NCI-H2196 treated with DMSO at 0.1 percent for 48 hours (cell line): ENCODE measurements around the gene ESRRG.
A peak's percentile ranks its signal among the peaks of the same experiment; 100 is the strongest.
"Not testable (repeated sequence)": the region's sequence is repeated elsewhere in the genome, so short reads cannot be mapped to it uniquely, and the experiment has no call there.

ENCODE experiments used
- DNase-seq: peaks from one replicate; lab custom pipeline; 2025; ENCODE audit not compliant: unreplicated experiment; lab: John Stamatoyannopoulos, UW

The ESRRG gene

DNA sequence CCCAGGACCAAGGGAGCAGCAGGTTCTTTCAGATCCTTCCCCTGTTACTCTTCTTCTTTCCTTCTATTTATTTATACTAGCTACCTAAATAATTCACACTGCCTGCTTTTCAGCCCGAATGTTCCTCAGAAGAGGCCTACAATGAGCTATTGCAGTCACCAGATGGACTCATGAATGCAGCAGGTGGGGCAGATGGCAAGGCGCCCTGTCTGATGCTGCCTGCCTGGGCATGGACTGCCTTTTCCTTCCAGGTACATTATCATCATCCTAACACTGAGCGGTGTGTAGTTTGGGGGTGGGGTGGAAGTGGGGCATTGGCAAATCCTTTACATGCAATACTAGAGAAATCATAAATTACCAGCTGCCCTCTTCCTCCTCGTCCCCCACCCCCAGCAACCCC lies 17.6 kb downstream of the ESRRG start:
- DNase-seq = peak; percentile 74

DNA sequence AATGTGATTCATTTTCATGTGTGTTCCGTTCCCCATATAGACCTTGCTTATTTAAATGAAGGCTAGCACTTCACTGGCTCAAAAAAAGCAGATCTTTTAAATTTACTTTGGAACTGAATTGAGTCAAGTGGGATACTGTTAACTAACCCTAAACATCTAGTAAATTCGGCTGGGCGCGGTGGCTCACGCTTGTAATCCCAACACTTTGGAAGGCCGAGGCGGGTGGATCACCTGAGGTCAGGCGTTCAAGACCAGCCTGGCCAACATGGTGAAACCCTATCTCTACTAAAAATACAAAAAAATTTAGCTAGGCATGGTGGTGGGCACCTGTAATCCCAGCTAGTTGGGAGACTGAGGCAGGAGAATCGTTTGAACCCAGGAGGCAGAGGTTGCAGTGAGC lies 19.2 kb downstream of the ESRRG start:
- not testable (repeated sequence) for DNase-seq

DNA sequence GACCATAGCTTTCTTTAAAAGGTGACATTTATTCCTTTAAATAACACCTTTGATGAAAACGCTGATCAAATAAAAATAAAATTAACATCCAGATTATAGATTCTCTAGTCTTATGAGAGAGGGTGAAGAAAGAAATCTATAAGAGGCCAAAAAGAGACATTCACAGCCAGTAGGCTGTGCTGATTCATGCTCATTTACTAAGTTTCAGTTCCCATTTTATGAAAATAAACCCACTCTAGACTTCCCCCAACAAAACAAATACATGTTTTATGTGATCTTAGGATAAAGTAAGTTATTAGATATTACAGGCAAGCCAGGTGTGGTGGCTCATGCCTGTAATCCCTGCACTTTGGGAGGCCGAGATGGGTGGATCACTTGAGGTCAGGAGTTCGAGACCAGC lies 21.1 kb downstream of the ESRRG start:
- no peak for DNase-seq

DNA sequence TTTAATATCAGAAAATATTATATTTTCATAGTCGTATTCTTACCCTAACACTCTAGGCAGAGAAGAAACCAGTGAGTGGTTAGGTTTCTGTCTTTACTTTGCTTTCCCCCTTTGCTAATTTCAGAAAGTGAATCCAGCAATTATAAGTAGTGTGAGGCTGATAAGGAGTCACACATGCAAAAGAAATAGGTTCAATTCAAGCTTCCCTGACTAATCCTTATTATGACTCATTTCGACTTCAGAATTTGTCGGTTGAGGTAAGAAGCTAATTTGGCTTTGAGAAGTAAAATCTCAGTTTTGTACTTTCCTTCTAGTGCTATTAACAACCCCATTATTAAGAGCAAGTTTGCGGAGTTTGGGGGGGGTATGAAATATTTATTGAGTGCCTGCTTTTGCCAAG lies 22.4 kb downstream of the ESRRG start:
- no peak for DNase-seq

DNA sequence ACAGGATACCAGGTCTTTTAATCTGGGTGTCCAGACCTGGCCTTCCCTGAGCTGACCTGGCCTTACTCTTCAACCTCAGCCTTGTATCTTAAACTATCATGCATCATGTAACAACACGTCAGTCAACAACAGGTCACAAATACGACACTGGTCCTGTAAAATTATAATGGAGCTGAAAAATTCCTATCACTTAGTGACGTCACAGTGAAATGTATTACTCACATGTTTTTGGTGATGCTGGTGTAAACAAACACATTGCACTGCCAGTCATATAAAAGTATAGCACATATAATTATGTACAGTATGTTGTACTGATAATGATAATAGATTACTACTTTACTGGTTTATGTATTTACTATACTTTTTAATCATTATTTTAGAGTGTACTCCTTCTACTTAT lies 31.5 kb downstream of the ESRRG start:
- no peak for DNase-seq

DNA sequence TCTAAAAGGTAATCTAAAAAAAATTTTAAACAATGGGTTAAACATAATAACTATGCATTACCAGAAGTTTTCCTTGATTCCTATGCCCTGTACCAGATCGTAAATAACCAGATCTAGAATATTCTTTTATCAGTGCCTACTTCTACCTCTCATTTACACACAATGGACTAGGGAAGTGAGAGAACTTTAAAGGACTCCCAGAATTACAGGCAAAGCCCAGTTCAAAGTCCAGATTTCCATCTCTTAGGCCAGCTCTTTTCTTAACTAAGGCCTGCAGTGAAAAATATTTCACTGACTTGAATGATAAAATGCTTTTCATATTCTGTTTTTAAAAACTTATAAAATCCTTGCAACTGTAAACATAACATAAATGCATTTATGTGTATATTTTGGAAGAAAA lies 32.6 kb downstream of the ESRRG start:
- DNase-seq = no peak

DNA sequence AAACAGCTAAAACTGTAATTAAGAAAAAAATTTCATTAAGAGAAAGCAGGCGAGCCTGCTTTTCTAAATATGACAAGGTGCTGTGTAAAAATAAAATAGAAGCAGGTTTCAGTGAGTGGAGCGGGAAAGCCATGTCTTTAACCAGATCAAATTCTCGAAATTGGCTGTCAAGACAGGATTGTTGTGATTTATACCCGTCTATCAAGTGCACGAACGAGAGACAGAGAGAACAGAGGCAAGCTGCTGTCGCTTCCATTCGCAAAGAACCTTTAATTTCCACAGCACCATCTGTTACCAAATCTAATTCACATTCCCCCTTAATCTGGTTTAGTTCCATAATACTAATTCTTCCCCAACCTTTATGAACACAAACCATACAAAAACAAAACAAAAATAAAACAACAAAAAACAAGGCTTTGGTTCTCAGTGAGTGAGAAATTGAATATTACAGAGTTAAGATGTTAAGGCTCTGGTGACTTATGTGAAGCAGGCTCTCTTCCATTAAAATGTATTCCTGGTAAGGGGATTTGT lies 35.0 kb downstream of the ESRRG start:
- DNase-seq = no peak

DNA sequence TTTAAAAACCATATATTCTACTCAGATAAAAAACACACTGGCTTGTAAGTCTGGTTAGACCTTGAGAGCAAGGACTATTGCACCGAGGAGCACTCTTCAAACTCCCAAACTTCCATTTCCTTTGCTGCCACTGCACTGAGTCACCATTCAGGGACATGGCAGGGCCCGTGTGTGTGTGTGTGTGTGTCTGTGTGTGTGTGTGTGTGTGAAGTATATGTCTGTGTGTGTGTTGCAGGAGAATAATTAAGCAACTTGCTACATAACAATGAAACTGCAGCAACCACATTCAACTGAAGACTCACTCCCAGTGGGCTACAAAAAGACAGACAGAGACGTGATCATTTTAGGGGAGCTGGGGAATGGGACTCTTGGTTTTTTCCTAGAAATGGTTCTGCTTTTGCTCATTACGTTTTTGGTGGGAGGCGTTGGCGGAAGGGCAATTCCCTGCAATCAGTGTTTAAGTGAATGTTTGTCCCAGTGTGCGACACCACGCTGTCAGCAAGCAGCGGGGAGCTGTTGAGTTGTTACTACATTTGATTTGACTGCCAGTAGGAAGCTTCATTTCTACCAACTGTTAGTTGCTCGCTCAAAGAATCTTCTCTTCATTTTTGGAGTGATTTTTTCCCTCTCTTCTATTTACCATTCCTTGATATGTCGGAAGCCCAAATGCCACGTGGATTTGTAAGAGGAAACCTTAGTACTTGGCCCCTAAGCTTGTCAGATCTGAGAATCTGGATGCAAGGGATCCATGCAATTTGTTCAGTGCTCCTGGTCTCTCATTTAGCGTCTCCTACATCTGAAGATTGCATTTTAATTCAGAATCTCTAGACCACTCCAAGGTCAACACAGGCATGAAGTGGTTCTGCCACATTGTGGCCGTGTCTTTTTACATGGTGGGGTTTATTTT lies 36.1 kb downstream of the ESRRG start:
- DNase-seq = no peak

DNA sequence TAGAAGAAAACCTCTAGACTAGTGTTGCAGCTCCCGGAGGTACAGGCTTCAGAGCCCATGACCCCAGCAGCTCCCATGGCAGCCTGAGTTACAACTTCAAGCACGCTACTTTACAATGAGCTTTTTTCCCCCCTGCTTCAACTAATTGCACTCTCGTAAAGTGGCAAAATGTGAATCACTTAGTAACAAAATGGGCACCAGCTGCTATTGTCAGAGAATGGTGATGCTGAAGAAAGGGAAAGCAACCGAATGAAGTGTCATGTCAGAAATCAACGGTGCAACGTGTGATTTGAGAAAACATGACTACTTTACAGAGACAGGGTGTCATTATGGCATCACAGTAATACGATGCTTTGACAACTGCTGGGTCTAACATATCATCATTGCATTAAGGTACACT lies 40.5 kb downstream of the ESRRG start:
- DNase-seq = no peak

DNA sequence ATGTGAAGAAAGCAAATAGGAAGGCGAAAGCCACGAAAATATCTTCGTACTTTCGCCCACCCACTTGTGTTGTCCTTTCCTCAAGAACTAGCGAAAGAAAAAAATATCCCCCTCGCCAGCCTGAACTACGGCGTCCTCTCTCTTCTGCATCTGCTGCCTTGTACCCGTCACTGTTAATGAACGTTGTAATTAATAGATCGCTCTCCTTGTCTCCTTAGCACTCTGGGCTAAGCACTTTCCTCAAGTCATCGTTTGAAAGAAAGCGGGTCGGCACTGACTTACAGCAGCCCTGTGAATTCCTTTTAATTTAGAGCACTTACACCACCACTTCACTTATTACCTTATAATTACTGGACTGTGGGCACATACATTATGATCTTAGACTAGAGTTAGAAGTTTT lies 44.1 kb downstream of the ESRRG start:
- DNase-seq = no peak

DNA sequence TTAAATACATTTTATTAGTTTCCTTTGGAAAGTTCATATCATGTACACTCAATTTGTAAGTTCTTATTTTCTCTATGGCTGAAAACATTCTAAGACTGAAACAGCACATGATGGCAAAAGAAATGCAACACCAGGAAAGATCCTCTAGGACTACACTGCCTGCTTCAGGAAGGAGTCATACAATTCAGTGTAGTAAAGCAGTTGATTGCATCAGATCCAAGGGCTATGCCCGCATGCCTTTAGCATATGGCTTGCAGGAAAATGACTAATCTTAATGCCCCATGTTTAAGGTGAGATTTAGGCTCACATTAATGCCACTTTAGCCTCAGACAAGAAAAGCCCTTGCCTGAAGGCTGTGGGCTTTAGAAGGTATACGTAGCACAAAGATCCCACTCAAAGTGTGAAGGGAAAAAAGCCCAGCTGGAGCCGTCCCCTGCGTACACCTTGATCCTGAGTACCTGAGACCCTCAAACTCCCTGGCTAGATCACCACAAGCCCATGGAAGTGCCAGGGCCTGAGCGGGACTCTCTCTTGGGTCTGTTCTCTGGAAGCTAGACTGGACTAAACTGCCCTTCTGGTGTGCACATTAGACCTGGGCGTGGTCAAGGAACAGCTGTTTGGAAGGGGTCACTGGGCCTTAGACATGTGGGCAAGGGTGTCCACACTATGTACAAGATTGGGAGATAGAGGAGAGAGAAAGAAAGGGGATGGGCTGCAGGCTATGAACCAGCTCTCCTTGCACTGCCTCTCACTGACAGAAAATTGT lies 52.9 kb downstream of the ESRRG start:
- no peak for DNase-seq

DNA sequence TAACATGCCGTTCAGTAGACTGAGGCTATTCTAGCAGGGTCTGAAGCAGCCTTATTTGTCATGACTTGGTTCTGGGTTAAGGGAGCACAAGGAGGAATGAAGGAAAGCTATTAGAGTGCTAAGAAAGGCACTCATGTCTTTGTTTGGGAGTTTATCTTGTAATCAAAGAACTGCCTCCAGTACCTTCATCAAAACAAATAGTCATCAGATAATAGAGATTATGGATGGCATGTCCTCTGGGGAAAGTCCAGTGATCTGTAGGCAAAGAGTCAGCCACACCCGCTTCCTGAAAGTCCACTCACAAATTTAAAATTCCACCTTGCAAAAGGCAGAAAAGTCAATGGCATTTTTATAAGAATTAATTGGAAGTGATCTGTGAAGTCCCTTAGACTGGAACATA lies 56.8 kb downstream of the ESRRG start:
- no peak for DNase-seq

DNA sequence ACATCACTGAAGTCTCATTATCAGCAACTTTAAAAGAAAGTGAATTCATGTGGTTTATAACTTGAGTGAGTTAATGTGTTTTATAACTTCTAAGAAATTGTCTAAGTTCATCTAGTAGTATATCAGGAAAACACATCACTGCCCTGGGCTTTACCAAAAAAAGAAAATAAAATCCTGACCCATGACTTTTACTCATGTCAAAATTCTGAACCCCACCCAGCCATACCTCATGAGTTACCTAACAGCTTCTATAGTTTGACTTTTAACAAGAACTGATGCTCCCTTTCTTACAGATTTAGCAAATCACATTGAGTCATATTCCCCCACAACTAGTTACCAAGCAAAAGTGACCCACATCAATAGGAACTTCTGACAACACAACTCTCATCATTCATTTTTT lies 57.4 kb downstream of the ESRRG start:
- no peak for DNase-seq

DNA sequence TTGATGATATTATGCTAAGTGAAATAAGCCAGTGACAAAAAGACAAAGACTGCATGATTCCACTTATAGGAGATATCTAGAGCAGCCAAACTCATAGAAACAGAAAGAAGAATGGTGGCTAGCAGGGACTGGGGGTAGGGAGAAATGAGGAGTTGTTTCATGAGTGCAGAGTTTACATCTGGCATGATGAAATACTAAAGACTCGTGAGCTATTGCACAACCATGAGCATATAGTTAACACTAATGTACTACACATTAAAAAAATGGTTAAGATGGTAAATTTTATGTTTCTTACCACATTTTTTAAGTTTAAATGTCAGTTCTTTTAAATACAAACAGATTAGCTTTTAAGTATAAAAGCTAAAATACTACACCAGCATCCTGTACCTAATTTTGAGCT lies 57.8 kb downstream of the ESRRG start:
- DNase-seq = no peak

DNA sequence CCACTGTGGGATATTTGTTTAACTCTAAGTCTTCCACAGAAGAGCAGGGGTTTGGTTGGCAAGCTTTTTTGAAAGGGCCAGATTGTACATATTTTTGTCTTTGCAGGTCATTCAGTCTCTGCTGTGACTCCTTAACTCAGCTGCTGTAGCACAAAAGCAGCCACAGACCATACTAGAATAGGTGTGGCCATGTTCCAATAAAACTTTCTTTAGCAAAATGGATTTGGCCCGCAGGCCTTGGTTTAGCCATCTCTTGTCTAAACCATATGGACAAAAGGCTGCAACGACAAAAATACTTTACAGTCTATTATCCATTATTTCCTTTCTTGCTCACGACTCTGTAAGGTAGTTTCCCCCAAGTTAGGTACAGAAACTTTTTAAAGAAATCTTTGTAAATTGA lies 60.5 kb downstream of the ESRRG start:
- no peak for DNase-seq

DNA sequence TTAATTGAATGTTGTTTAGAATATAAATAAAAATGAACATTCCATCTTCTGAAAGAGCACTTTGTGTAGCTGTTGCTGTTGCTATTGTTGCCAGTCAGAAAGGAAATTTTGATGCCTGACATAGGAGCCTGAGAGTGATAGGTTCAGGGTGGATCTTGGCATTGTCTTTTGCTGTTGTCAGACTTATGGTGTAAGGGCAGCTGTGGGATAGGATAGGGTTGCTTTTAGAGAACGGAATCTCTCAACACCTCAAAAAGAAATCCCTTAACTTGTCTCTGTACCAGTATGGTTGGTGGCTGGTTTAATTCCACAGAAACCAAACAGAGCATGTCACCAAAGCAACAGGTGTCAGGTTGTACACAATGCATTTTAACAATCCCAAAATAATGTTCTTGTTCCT lies 62.7 kb downstream of the ESRRG start:
- DNase-seq = no peak

DNA sequence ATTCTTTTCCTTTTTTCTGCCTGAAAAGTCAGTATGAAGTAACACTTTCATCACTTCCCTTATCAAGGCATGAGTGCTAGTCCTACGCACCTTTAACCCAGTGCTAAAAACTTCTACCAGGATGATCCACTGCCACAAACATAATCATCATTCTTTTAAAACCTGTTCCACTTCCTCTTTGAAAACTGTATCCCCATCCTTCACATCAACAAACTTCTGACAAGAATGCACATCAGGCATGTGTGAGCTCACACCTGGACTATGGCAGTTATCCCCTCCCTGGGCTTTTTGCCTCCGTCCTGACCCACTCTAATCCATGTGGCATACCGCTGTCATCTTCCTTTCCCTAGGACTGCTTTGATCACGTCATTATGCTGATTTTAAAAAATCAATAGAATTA lies 70.2 kb downstream of the ESRRG start:
- DNase-seq = no peak

DNA sequence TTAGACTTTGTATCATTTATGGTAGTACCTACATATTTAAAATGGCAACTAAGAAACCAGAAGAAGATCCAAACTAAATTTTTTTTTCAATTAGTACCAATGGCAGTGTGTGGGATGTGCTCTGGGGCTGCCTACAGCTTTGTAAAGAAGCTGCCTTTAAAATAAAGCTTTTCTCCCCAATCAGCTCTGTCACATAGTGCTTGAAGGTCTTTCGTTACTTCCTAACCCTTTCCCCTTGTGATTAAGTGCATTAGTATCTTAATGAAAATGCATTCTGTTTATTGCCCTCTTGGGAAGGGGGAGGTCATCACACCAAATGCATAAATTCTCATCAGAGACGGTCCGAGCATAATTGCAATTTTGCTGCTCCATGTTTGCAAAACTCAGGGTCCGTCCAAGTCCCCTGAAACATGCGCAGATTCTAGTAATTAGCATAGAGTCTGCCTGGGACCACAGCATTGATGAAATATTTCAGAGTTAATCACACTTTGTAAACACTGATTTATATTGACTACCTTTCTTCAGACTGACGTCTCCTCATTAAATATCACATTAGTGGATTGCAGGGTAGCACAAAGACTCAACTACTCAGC lies 71.3 kb downstream of the ESRRG start:
- no peak for DNase-seq

DNA sequence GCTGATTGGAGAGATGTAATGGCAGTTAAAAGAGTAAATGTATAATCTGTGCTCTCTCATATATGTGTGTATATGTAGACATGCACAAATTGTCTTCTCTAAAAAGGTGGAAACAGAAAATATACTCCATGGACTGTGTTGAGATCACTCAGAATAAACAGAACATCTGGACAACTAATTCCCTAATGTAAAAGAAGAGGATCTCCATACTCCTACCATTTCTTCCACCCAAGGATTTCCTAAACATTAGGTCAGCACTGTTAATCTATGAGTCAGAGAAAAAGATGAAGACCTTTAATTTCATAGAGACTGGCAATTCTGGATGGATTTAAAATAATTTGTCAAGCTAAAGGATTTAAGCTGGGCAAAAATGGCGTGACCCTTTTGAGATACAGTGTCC lies 80.1 kb downstream of the ESRRG start:
- no peak for DNase-seq

DNA sequence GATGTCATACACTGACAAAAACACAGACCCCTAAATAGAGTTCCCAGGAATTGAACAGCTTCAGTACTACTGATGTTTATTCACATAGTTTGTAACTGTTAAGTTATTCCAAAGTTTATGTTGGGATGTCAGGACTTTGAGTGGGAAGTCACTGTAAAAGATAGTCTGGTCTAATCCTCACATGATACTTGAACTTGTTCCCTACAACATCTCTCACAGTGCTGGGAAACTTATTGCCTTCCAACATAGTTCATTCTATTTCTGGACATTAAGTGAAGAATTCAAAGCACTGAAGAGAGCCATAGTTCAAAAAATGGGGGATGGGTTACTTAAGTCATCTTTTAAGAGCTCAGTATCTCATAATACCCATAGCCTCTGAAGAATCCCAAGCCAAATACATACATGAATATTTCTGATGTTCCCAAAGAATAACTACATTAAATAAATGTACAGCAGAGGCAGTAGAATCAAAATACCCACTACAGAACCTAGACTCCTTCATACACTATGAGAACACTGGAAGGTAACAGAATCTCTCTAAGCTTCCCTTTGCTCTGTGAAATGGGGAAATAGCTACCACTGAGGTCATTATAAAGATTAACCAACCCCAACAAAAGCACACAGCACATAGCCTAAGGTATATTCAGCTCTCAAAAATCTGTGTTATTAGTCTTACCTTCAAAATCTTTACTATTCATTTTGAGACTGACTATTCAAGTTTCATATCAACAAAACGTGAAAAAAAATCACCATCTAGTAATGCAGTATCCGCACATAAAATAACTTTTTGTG lies 81.4 kb downstream of the ESRRG start:
- DNase-seq = no peak

DNA sequence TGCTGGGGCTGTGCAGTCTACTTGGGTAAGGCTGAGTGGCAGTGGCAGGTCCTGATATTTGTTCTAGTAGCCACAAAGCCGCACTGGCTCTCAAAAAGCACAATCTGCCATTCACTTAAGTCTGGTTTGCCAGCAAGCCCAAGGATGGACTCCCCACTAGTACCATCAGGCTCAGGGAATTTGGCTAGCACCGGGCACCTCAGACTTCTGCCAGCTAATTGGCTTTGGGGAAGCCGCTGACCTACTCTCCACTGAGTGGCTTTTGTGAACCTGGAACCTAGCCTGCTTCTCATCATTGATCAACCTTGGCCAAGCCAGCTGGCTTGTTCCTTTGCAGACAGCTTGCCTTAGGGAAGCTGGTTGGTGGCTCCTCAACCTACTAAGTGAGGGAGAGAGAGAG lies 83.1 kb downstream of the ESRRG start:
- no peak for DNase-seq
